DND-41 (cell line): ENCODE results near the gene HNRNPLL.

Experiments
- EZH2 ChIP-seq: IDR thresholded peaks from 3 replicates; pipeline ENCODE4 v1.6.1; 2012; ENCODE audit warnings: borderline replicate concordance, low read depth, mild to moderate bottlenecking, moderate library complexity, low read length, inconsistent platforms; ENCODE audit not compliant: severe bottlenecking
- TF ChIP-seq, protein P1 (sequence below): IDR thresholded peaks from 2 replicates; pipeline ENCODE4 v1.5.1; 2012; ENCODE audit warnings: borderline replicate concordance, low read length, moderate library complexity, mild to moderate bottlenecking; ENCODE audit not compliant: poor library complexity, severe bottlenecking; ENCODE audit errors: extremely low read depth

GRCh38 chr2:38540580-38541286 is 62.0 kb downstream of the HNRNPLL start:
- TF ChIP-seq, protein P1, sequence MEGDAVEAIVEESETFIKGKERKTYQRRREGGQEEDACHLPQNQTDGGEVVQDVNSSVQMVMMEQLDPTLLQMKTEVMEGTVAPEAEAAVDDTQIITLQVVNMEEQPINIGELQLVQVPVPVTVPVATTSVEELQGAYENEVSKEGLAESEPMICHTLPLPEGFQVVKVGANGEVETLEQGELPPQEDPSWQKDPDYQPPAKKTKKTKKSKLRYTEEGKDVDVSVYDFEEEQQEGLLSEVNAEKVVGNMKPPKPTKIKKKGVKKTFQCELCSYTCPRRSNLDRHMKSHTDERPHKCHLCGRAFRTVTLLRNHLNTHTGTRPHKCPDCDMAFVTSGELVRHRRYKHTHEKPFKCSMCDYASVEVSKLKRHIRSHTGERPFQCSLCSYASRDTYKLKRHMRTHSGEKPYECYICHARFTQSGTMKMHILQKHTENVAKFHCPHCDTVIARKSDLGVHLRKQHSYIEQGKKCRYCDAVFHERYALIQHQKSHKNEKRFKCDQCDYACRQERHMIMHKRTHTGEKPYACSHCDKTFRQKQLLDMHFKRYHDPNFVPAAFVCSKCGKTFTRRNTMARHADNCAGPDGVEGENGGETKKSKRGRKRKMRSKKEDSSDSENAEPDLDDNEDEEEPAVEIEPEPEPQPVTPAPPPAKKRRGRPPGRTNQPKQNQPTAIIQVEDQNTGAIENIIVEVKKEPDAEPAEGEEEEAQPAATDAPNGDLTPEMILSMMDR = no peak
- no peak for TF ChIP-seq EZH2
